ENCODE data around the gene PHYHIPL. TPM values are rescaled to one million over a fixed set of nuclear protein-coding genes. Genes with fewer than 3 reads are reported as not detected.
"Not testable (repeated sequence)": the region's sequence is repeated elsewhere in the genome, so short reads cannot be mapped to it uniquely, and the experiment has no call there.

PHYHIPL gene
- total RNA-seq, 2 experiments from 2014 or later, result not detected

DNA sequence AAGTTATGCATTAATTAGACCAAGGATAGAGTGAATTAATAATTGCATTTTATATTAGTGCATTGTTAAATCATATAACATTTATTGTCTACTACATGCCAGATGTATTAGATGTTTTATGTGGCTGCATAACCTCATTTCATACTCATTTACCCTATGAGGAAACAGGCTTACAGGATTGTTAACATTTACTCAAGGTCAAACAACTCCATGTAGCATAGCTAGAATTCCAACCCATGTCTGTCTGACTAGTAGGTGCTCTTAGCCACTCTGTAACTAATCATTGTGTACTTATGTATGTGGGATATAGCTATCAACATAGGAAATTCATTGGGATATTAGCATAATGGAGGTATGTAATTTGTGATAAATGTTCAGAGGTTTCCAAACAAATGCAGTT, 46.3 kb downstream of the PHYHIPL start:
- H3K9me3 ChIP-seq (ENCODE audit: low read length), result no peaks in the 10 kb centered on the region
- ChIA-PET CTCF (ENCODE audit: unreplicated experiment) (no interaction called here), POLR2A (no interaction called here)
- TF ChIP-seq, protein P1, sequence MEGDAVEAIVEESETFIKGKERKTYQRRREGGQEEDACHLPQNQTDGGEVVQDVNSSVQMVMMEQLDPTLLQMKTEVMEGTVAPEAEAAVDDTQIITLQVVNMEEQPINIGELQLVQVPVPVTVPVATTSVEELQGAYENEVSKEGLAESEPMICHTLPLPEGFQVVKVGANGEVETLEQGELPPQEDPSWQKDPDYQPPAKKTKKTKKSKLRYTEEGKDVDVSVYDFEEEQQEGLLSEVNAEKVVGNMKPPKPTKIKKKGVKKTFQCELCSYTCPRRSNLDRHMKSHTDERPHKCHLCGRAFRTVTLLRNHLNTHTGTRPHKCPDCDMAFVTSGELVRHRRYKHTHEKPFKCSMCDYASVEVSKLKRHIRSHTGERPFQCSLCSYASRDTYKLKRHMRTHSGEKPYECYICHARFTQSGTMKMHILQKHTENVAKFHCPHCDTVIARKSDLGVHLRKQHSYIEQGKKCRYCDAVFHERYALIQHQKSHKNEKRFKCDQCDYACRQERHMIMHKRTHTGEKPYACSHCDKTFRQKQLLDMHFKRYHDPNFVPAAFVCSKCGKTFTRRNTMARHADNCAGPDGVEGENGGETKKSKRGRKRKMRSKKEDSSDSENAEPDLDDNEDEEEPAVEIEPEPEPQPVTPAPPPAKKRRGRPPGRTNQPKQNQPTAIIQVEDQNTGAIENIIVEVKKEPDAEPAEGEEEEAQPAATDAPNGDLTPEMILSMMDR (conservative IDR thresholded peaks at IDR 0.05; ENCODE audit: low read length), result no peak
- H3K27ac ChIP-seq (ENCODE audit: low read depth, low read length, poor library complexity, severe bottlenecking), result no peak overlapping the region
- H3K4me1 ChIP-seq (ENCODE audit: insufficient read depth, low read length, poor library complexity, severe bottlenecking), result no peaks in the 10 kb centered on the region
- no peaks in the 10 kb centered on the region for H3K36me3 ChIP-seq (ENCODE audit: insufficient read depth, low read length)
- no peak overlapping the region for H3K4me2 ChIP-seq (ENCODE audit: low read length)
- DNase-seq (ENCODE audit: low spot score), result no peak
- no peak overlapping the region for H2AFZ ChIP-seq (ENCODE audit: low read length)
- no peaks in the 10 kb centered on the region for H3K9me2 ChIP-seq (ENCODE audit: insufficient read depth, low read length)
- no TSS peak for BruUV-seq (replicated peaks)
- H3K4me3 ChIP-seq (ENCODE audit: low read depth, low read length, poor library complexity, severe bottlenecking), result no peak overlapping the region
- H3K79me2 ChIP-seq (ENCODE audit: insufficient read depth, low read depth, low read length), result no peaks in the 10 kb centered on the region
- no peaks in the 10 kb centered on the region for H4K20me1 ChIP-seq (ENCODE audit: insufficient read depth, low read length)
- intact Hi-C loops (cut with micrococcal nuclease; ENCODE audit: unreplicated experiment), result no loop called here

DNA sequence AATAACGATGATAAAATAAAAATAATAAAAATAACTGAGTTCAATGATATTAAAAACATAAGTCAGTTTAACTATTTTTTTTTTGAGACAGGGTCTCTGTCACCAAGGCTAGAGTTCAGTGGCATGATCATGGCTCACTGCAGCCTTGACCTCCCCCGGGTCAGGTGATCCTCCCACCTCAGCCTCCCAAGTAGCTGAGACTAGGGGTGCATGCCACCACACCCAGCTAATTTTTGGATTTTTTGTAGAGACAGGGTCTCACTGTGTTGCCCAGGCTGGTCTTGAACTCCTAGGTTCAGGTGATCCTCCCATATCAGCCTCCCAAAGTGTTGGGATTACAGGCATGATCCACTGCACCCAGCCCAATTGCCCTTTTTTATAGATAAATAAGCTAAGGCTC, 47.2 kb downstream of the PHYHIPL start:
- H3K36me3 ChIP-seq (ENCODE audit: insufficient read depth, low read length); H3K9me3 ChIP-seq (ENCODE audit: low read length); BruUV-seq (replicated peaks); H4K20me1 ChIP-seq (ENCODE audit: insufficient read depth, low read length); H3K4me2 ChIP-seq (ENCODE audit: low read length); CTCF ChIA-PET (ENCODE audit: unreplicated experiment); H3K79me2 ChIP-seq (ENCODE audit: insufficient read depth, low read depth, low read length); H3K4me1 ChIP-seq (ENCODE audit: insufficient read depth, low read length, poor library complexity, severe bottlenecking); H3K27ac ChIP-seq (ENCODE audit: low read depth, low read length, poor library complexity, severe bottlenecking); H3K4me3 ChIP-seq (ENCODE audit: low read depth, low read length, poor library complexity, severe bottlenecking); DNase-seq (ENCODE audit: low spot score); H3K9me2 ChIP-seq (ENCODE audit: insufficient read depth, low read length); H2AFZ ChIP-seq (ENCODE audit: low read length); intact Hi-C loops (cut with micrococcal nuclease; ENCODE audit: unreplicated experiment): not testable (repeated sequence)
- POLR2A ChIA-PET, result interaction anchor here (0.7 kb wide), 1 partner anchor 1217 kb away, joined by 3 read pairs; no protein-coding TSS in a partner anchor

DNA sequence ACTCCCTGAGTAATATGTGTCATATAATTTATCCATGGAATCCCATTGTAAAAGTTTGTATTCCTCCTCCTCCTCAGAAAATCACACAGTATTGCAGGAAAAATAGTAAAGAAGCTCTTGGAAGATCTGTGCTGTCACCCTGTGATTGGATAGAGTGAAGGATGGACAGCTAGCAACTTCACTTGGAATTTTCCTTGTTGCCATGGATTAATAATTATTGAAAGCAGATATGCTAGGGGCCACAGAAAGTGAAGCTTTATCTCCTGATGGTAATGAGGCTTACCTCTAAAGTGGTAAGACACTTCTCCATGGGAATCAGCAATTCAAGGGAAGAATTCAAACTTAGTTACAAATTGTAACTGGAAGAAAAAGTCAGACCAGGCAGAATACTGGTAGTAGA, 48.8 kb downstream of the PHYHIPL start:
- Histone ChIP-seq H4K20me1 (ENCODE audit: insufficient read depth, low read length) (no peaks in the 10 kb centered on the region), H3K79me2 (ENCODE audit: insufficient read depth, low read depth, low read length) (no peaks in the 10 kb centered on the region), H3K9me2 (ENCODE audit: insufficient read depth, low read length) (no peaks in the 10 kb centered on the region), H3K27ac (ENCODE audit: low read depth, low read length, poor library complexity, severe bottlenecking) (no peak overlapping the region), H3K9me3 (ENCODE audit: low read length) (no peaks in the 10 kb centered on the region), H3K4me1 (ENCODE audit: insufficient read depth, low read length, poor library complexity, severe bottlenecking) (no peaks in the 10 kb centered on the region), H3K4me3 (ENCODE audit: low read depth, low read length, poor library complexity, severe bottlenecking) (no peak overlapping the region), H2AFZ (ENCODE audit: low read length) (no peak overlapping the region), H3K36me3 (ENCODE audit: insufficient read depth, low read length) (no peaks in the 10 kb centered on the region), H3K4me2 (ENCODE audit: low read length) (no peak overlapping the region)
- TF ChIP-seq EZH2phosphoT487 (IDR thresholded peaks at IDR 0.05; ENCODE audit: borderline replicate concordance, low read depth, low read length), result no peak
- TF ChIP-seq, protein P1 (conservative IDR thresholded peaks at IDR 0.05; ENCODE audit: low read length), result no peak
- no TSS peak for BruUV-seq (replicated peaks)
- intact Hi-C loops (cut with micrococcal nuclease; ENCODE audit: unreplicated experiment), result no loop called here
- DNase-seq (ENCODE audit: low spot score), result no peak
- CTCF ChIA-PET (ENCODE audit: unreplicated experiment), result no interaction called here
- POLR2A ChIA-PET, result no interaction called here

All from OCI-LY7 (cell line).